ENCODE results near the gene VPS18.

Gene VPS18

GRCh38 chr15:40875991-40876730 is 18.1 kb upstream of the VPS18 start:
- Histone ChIP-seq H3F3A (ENCODE audit: control insufficient read depth, insufficient read depth) (no peaks in the 10 kb centered on the region), H3K9me3 (ENCODE audit: control insufficient read depth, insufficient read depth, low read length) (no peaks in the 10 kb centered on the region), H3K4me1 (ENCODE audit: control insufficient read depth, low read length) (peaks cover 22% of the 10 kb centered on the region), H3K27me3 (ENCODE audit: control insufficient read depth, low read length) (no peaks in the 10 kb centered on the region), H4K20me1 (ENCODE audit: control insufficient read depth, insufficient read depth, low read depth, low read length) (no peaks in the 10 kb centered on the region), H3K36me3 (ENCODE audit: control insufficient read depth, low read length) (no peaks in the 10 kb centered on the region), H3K79me2 (ENCODE audit: control insufficient read depth, low read length) (no peaks in the 10 kb centered on the region), H3K4me2 (ENCODE audit: low read length) (no peak overlapping the region), H3K9me2 (replicated peaks; ENCODE audit: control insufficient read depth, low read length) (no peaks in the 10 kb centered on the region), H3K27ac (ENCODE audit: low read depth, low read length) (no peak overlapping the region), H3K4me3 (ENCODE audit: low read length) (no peak overlapping the region)
- TF ChIP-seq EZH2phosphoT487 (IDR thresholded peaks at IDR 0.05; ENCODE audit: borderline replicate concordance, low read length): no peak
- TF ChIP-seq, protein P1, sequence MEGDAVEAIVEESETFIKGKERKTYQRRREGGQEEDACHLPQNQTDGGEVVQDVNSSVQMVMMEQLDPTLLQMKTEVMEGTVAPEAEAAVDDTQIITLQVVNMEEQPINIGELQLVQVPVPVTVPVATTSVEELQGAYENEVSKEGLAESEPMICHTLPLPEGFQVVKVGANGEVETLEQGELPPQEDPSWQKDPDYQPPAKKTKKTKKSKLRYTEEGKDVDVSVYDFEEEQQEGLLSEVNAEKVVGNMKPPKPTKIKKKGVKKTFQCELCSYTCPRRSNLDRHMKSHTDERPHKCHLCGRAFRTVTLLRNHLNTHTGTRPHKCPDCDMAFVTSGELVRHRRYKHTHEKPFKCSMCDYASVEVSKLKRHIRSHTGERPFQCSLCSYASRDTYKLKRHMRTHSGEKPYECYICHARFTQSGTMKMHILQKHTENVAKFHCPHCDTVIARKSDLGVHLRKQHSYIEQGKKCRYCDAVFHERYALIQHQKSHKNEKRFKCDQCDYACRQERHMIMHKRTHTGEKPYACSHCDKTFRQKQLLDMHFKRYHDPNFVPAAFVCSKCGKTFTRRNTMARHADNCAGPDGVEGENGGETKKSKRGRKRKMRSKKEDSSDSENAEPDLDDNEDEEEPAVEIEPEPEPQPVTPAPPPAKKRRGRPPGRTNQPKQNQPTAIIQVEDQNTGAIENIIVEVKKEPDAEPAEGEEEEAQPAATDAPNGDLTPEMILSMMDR (IDR thresholded peaks at IDR 0.05; ENCODE audit: low read depth, low read length, poor library complexity, severe bottlenecking): no peak

DNA sequence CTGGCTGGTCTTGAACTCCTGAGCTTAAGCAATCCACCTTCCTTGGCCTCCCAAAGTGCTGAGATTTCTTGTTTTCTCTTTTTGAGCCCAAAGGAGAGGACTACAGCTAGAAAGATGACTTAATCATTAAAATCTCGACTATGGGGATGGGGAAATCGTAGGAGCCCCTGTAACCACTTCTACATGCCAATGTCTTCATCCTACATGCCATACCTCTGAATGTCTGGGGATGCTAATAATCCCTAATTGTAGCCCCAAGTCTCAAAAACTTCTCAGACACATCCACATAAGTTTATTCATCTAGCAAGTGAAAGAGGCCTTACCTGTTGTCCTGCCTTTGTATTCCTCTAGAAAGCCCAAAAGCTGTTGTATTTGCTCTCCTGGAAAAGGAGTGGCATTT is 16.6 kb upstream of the VPS18 start:
- no peaks in the 10 kb centered on the region for H3K9me2 ChIP-seq (replicated peaks; ENCODE audit: control insufficient read depth, low read length)
- TF ChIP-seq, protein P1 (IDR thresholded peaks at IDR 0.05; ENCODE audit: low read depth, low read length, poor library complexity, severe bottlenecking): no peak
- TF ChIP-seq EZH2phosphoT487 (IDR thresholded peaks at IDR 0.05; ENCODE audit: borderline replicate concordance, low read length): no peak
- H4K20me1 ChIP-seq (ENCODE audit: control insufficient read depth, insufficient read depth, low read depth, low read length): no peaks in the 10 kb centered on the region
- H3K27ac ChIP-seq (ENCODE audit: low read depth, low read length): no peak overlapping the region
- H3K4me2 ChIP-seq (ENCODE audit: low read length): no peak overlapping the region
- H3K9me3 ChIP-seq (ENCODE audit: control insufficient read depth, insufficient read depth, low read length): no peaks in the 10 kb centered on the region
- no peaks in the 10 kb centered on the region for H3K27me3 ChIP-seq (ENCODE audit: control insufficient read depth, low read length)
- no peaks in the 10 kb centered on the region for H3K36me3 ChIP-seq (ENCODE audit: control insufficient read depth, low read length)
- no peaks in the 10 kb centered on the region for H3F3A ChIP-seq (ENCODE audit: control insufficient read depth, insufficient read depth)
- H3K4me1 ChIP-seq (ENCODE audit: control insufficient read depth, low read length): peaks cover 18% of the 10 kb centered on the region
- no peaks in the 10 kb centered on the region for H3K79me2 ChIP-seq (ENCODE audit: control insufficient read depth, low read length)
- no peak overlapping the region for H3K4me3 ChIP-seq (ENCODE audit: low read length)

- H3K27me3 ChIP-seq (ENCODE audit: control insufficient read depth, low read length): no peaks in the 10 kb centered on the region
- no peak overlapping the region for H3K27ac ChIP-seq (ENCODE audit: low read depth, low read length)
- H4K20me1 ChIP-seq (ENCODE audit: control insufficient read depth, insufficient read depth, low read depth, low read length): no peaks in the 10 kb centered on the region
- no peak overlapping the region for H3K4me3 ChIP-seq (ENCODE audit: low read length)
- no peak overlapping the region for H3K4me2 ChIP-seq (ENCODE audit: low read length)
- no peaks in the 10 kb centered on the region for H3K9me2 ChIP-seq (replicated peaks; ENCODE audit: control insufficient read depth, low read length)
- TF ChIP-seq EZH2phosphoT487 (IDR thresholded peaks at IDR 0.05; ENCODE audit: borderline replicate concordance, low read length): no peak
- TF ChIP-seq, protein P1 (IDR thresholded peaks at IDR 0.05; ENCODE audit: low read depth, low read length, poor library complexity, severe bottlenecking): no peak
- no peaks in the 10 kb centered on the region for H3K79me2 ChIP-seq (ENCODE audit: control insufficient read depth, low read length)
- no peaks in the 10 kb centered on the region for H3F3A ChIP-seq (ENCODE audit: control insufficient read depth, insufficient read depth)
- no peaks in the 10 kb centered on the region for H3K9me3 ChIP-seq (ENCODE audit: control insufficient read depth, insufficient read depth, low read length)
- peaks cover 10% of the 10 kb centered on the region for H3K4me1 ChIP-seq (ENCODE audit: control insufficient read depth, low read length)
- no peaks in the 10 kb centered on the region for H3K36me3 ChIP-seq (ENCODE audit: control insufficient read depth, low read length)
Observed at GRCh38 chr15:40878785-40879184, 15.5 kb upstream of the VPS18 start.

Data from DOHH2 (cell line).